GM12878 (cell line): Measurements from ENCODE around the gene HAS3.
"Not testable (repeated sequence)": the region's sequence is repeated elsewhere in the genome, so short reads cannot be mapped to it uniquely, and the experiment has no call there.

ENCODE experiments used
- NFIC ChIP-seq: IDR thresholded peaks from 2 replicates; pipeline ENCODE4 v1.6.1; 2012; ENCODE audit warnings: low read depth, mild to moderate bottlenecking, inconsistent platforms, low read length, moderate library complexity
- TF ChIP-seq, protein P1 (sequence below), 3 experiments: IDR thresholded peaks in 2 of 3; conservative IDR thresholded peaks in 1 of 3; 2 replicates each; pipeline ENCODE4 v1.5.1; 2011; ENCODE audit warnings: low read depth in 3 of 3, low read length in 3 of 3, mild to moderate bottlenecking in 3 of 3, control low read depth in 2 of 3, moderate library complexity in 2 of 3, inconsistent platforms in 1 of 3, mixed read lengths in 1 of 3; ENCODE audit not compliant: control insufficient read depth in 2 of 3, insufficient read depth in 1 of 3; ENCODE audit errors: extremely low read depth in 1 of 3

DNA sequence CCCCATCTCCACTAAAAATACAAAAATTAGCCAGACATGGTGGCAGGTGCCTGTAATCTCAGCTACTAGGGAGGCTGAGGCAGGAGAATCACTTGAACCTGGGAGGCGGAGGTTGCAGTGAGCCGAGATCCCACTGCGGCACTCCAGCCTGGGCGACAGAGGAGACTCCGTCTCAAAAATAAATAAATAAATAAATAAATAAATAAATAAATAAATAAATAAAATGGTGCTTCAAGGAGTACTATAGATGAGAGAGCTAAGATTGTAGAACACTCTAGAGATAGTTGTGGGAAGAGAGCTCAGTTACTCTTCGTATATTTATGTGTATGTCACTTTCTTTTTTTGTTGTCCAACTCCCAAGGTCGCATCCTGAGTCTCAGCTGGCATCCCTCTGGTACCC, 34.0 kb downstream of the HAS3 start:
- TF ChIP-seq NFIC: not testable (repeated sequence)
- TF ChIP-seq, protein P1, sequence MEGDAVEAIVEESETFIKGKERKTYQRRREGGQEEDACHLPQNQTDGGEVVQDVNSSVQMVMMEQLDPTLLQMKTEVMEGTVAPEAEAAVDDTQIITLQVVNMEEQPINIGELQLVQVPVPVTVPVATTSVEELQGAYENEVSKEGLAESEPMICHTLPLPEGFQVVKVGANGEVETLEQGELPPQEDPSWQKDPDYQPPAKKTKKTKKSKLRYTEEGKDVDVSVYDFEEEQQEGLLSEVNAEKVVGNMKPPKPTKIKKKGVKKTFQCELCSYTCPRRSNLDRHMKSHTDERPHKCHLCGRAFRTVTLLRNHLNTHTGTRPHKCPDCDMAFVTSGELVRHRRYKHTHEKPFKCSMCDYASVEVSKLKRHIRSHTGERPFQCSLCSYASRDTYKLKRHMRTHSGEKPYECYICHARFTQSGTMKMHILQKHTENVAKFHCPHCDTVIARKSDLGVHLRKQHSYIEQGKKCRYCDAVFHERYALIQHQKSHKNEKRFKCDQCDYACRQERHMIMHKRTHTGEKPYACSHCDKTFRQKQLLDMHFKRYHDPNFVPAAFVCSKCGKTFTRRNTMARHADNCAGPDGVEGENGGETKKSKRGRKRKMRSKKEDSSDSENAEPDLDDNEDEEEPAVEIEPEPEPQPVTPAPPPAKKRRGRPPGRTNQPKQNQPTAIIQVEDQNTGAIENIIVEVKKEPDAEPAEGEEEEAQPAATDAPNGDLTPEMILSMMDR (IDR thresholded peaks at IDR 0.05 in 2 of 3, conservative IDR thresholded peaks at IDR 0.05 in 1 of 3; ENCODE audit: control insufficient read depth in 2 of 3, extremely low read depth in 1 of 3, insufficient read depth in 1 of 3, low read depth in 3 of 3, low read length in 3 of 3): not testable (repeated sequence)
